HCT116 (cell line): ENCODE measurements around the gene ANKRD6. TPM values are rescaled to one million over a fixed set of nuclear protein-coding genes. Genes with fewer than 3 reads are reported as not detected.

Experiments used
- ATAC-seq: fragments of 200-7000 bp; cut with Tn5 transposase; 2 replicates; pipeline ENCODE4 v1.9.1; 2020; ENCODE audit warnings: mild to moderate bottlenecking, moderate library complexity
- BruUV-seq: library from RNA; stranded (reverse); fragments of 400-500 nt; replicated peaks from 2 replicates; lab custom pipeline; 2021; lab: Mats Ljungman, UMichigan
- CTCF ChIA-PET: fragments of 300-600 bp; sonication (Branson Sonifier 250); formaldehyde crosslinking; loops from one replicate; lab custom pipeline; 2021; ENCODE audit warnings: antibody characterized with exemption; lab: Charles Lee
- POLR2A ChIA-PET: fragments of 300-600, 350-600 bp; sonication (Branson Sonifier 250); formaldehyde crosslinking; loops from one replicate; lab custom pipeline; 2021; ENCODE audit warnings: antibody characterized with exemption; lab: Charles Lee
- RAD21 ChIA-PET, 2 experiments: fragments of 300-600 bp; sonication (Branson Sonifier 250); formaldehyde crosslinking; loops; one replicate each; lab custom pipeline; 2023; ENCODE audit warnings: low total read pairs in 2 of 2; ENCODE audit not compliant: uncharacterized antibody in 2 of 2, unreplicated experiment in 2 of 2, low non-redundant PET in 1 of 2; lab: Charles Lee
- DNase-seq: peaks from one replicate; pipeline ENCODE4 v3.0.0-alpha.2; 2010; ENCODE audit warnings: low read depth, low spot score
- H2AFZ ChIP-seq: fragments of 200-600 bp; shearing (Covaris generic), sonication (generic); 2 replicates; pipeline ENCODE4 v1.6.1; 2017; ENCODE audit warnings: low read depth, mixed run types, mixed read lengths, antibody characterized with exemption, low read length; ENCODE audit not compliant: poor library complexity, severe bottlenecking
- H3K27ac ChIP-seq: 2 replicates; pipeline ENCODE4 v1.5.1; 2012; ENCODE audit warnings: low read depth, low read length
- H3K27me3 ChIP-seq: fragments of 200-600 bp; sonication (generic); 2 replicates; pipeline ENCODE4 v1.6.1; 2016; ENCODE audit warnings: mixed run types, low read length, mixed read lengths; ENCODE audit not compliant: insufficient read depth
- H3K36me3 ChIP-seq, 2 experiments: fragments of 200-500 bp in 1 of 2; fragments of 200-600 bp in 1 of 2; sonication (Bioruptor generic) in 1 of 2; sonication (generic) in 1 of 2; 2 replicates each; pipeline versions ENCODE4 v1.5.1 to v1.6.1; 2014 to 2016; ENCODE audit warnings: low read length in 2 of 2, inconsistent platforms in 1 of 2, mixed read lengths in 1 of 2, mixed run types in 1 of 2; ENCODE audit not compliant: insufficient read depth in 2 of 2, control insufficient read depth in 1 of 2
- H3K4me1 ChIP-seq, 2 experiments: fragments of 200-600 bp in 1 of 2; sonication (generic) in 1 of 2; 2 replicates each; pipeline versions ENCODE4 v1.5.1 to v1.6.1; 2012 to 2017; ENCODE audit warnings: low read length in 2 of 2, inconsistent platforms in 1 of 2, mild to moderate bottlenecking in 1 of 2, mixed read lengths in 1 of 2, mixed run types in 1 of 2, moderate library complexity in 1 of 2; ENCODE audit not compliant: insufficient read depth in 2 of 2, control insufficient read depth in 1 of 2
- H3K4me2 ChIP-seq: fragments of 200-600 bp; sonication (generic); 2 replicates; pipeline ENCODE4 v1.6.1; 2017; ENCODE audit warnings: mixed run types, low read length, mixed read lengths
- H3K4me3 ChIP-seq, 2 experiments: fragments of 200-600 bp in 1 of 2; sonication (generic) in 1 of 2; replicated peaks in 1 of 2; 2 replicates each; pipeline ENCODE4 v1.5.1; 2011 to 2016; ENCODE audit warnings: low read length in 2 of 2, control low read depth in 1 of 2, low read depth in 1 of 2, mild to moderate bottlenecking in 1 of 2, mixed read lengths in 1 of 2, mixed run types in 1 of 2
- H3K79me2 ChIP-seq: fragments of 200-600 bp; sonication (generic); 2 replicates; pipeline ENCODE4 v1.6.1; 2017; ENCODE audit warnings: mild to moderate bottlenecking, mixed run types, low read length, moderate library complexity, mixed read lengths; ENCODE audit not compliant: insufficient read depth
- H3K9ac ChIP-seq: fragments of 200-600 bp; sonication (generic); 2 replicates; pipeline ENCODE4 v1.6.1; 2016; ENCODE audit warnings: low read length, mixed read lengths
- H3K9me2 ChIP-seq: fragments of 200-600 bp; sonication (generic), shearing (Covaris generic); 2 replicates; pipeline ENCODE4 v1.6.1; 2017; ENCODE audit warnings: mixed run types, mild to moderate bottlenecking, moderate library complexity; ENCODE audit not compliant: insufficient read depth
- H3K9me3 ChIP-seq, 2 experiments: fragments of 200-500 bp in 1 of 2; fragments of 200-600 bp in 1 of 2; sonication (Bioruptor generic) in 1 of 2; sonication (generic) in 1 of 2; 2 replicates each; pipeline ENCODE4 v1.6.1; 2014 to 2017; ENCODE audit warnings: low read length in 2 of 2, mixed read lengths in 2 of 2, inconsistent platforms in 1 of 2, low read depth in 1 of 2, mild to moderate bottlenecking in 1 of 2, mixed run types in 1 of 2, moderate library complexity in 1 of 2; ENCODE audit not compliant: control insufficient read depth in 1 of 2, insufficient read depth in 1 of 2
- H4K20me1 ChIP-seq: fragments of 200-600 bp; sonication (generic), shearing (Covaris generic); 2 replicates; pipeline ENCODE4 v1.6.1; 2017; ENCODE audit warnings: mixed run types, mild to moderate bottlenecking, moderate library complexity; ENCODE audit not compliant: insufficient read depth
- CBX3 ChIP-seq: IDR thresholded peaks from 2 replicates; pipeline ENCODE4 v1.6.1; 2012; ENCODE audit warnings: low read depth
- RAD21 ChIP-seq: IDR thresholded peaks from 2 replicates; pipeline ENCODE4 v1.6.1; 2012; ENCODE audit warnings: low read depth, mild to moderate bottlenecking
- REST ChIP-seq: IDR thresholded peaks from 2 replicates; pipeline ENCODE4 v1.6.1; 2012; ENCODE audit warnings: low read depth
- SP1 ChIP-seq: IDR thresholded peaks from 2 replicates; pipeline ENCODE4 v1.6.1; 2012; ENCODE audit warnings: low read depth
- SRF ChIP-seq: IDR thresholded peaks from 2 replicates; pipeline ENCODE4 v1.6.1; 2012; ENCODE audit warnings: low read depth
- intact Hi-C: fragments of 100-400 bp; cut with micrococcal nuclease; formaldehyde crosslinking; loops from 2 replicates; pipeline ENCODE4 v1.10.0; 2022
- total RNA-seq: library from RNA; stranded (reverse); gene quantifications from one replicate; pipeline ENCODE4 v1.2.1, GENCODE V29; 2021; ENCODE audit not compliant: unreplicated experiment
- TF ChIP-seq, protein P1 (sequence below), 3 experiments: fragments of 200-600 bp in 1 of 3; sonication (generic) in 1 of 3; IDR thresholded peaks in 2 of 3; conservative IDR thresholded peaks in 1 of 3; 2 replicates each; pipeline ENCODE4 v1.5.1; 2012 to 2017; ENCODE audit warnings: low read depth in 2 of 3, low read length in 2 of 3, antibody characterized with exemption in 1 of 3, borderline replicate concordance in 1 of 3, control low read depth in 1 of 3, mild to moderate bottlenecking in 1 of 3, mixed read lengths in 1 of 3, mixed run types in 1 of 3, moderate library complexity in 1 of 3; ENCODE audit not compliant: insufficient read depth in 1 of 3

The ANKRD6 gene
- total RNA-seq, 1 experiment from 2014 or later, result 9.9 TPM

DNA sequence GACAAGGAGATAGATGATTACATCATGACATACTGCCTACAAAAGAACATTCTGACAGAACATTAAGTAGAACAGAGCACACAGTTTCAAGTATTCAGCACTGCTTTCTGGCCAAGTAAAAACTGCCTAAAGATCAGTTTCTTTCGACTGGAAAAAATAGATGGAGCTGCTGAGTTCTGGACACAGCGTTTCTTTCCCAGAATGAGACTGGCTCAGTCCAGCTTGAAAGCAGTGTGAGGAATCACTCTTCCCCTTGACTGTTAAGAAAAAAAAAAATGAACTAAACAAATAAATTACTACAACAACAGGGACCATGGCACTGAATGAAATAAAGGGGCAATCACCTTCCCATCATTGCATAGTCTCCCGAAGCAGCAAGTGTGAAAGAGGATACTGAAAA, 210.0 kb downstream of the ANKRD6 start:
- ChIA-PET CTCF (no interaction called here), POLR2A (no interaction called here)
- BruUV-seq, result no TSS peak

More for the DNA sequence above, 210.0 kb downstream of the ANKRD6 start:
- intact Hi-C loops, result no loop called here
- Histone ChIP-seq H3K79me2 (peaks cover 13% of the 10 kb centered on the region), H3K36me3 (peaks cover 32 to 45% of the 10 kb centered on the region in 2 experiments; a peak in 3 of 4 replicates), H4K20me1 (no peaks in the 10 kb centered on the region), H3K27me3 (no peaks in the 10 kb centered on the region), H3K9me3 (no peaks in the 10 kb centered on the region), H3K27ac (no peak overlapping the region), H3K9ac (no peak overlapping the region), H3K4me3 (no peak overlapping the region), H2AFZ (no peak overlapping the region), H3K9me2 (no peaks in the 10 kb centered on the region), H3K4me1 (peaks cover 3 to 10% of the 10 kb centered on the region in 2 experiments; a peak in 3 of 4 replicates)
- ATAC-seq (no peak), DNase-seq (no peak)
- RAD21 ChIA-PET, result no interaction called here
- TF ChIP-seq CBX3 (no peak), SRF (no peak), SP1 (no peak), REST (no peak), RAD21 (no peak)
- TF ChIP-seq, protein P1, sequence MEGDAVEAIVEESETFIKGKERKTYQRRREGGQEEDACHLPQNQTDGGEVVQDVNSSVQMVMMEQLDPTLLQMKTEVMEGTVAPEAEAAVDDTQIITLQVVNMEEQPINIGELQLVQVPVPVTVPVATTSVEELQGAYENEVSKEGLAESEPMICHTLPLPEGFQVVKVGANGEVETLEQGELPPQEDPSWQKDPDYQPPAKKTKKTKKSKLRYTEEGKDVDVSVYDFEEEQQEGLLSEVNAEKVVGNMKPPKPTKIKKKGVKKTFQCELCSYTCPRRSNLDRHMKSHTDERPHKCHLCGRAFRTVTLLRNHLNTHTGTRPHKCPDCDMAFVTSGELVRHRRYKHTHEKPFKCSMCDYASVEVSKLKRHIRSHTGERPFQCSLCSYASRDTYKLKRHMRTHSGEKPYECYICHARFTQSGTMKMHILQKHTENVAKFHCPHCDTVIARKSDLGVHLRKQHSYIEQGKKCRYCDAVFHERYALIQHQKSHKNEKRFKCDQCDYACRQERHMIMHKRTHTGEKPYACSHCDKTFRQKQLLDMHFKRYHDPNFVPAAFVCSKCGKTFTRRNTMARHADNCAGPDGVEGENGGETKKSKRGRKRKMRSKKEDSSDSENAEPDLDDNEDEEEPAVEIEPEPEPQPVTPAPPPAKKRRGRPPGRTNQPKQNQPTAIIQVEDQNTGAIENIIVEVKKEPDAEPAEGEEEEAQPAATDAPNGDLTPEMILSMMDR (IDR thresholded peaks at IDR 0.05 in 2 of 3, conservative IDR thresholded peaks at IDR 0.05 in 1 of 3; ENCODE audit: borderline replicate concordance in 1 of 3, insufficient read depth in 1 of 3, low read depth in 2 of 3, low read length in 2 of 3), result no peak
- TF ChIP-seq, all 23 proteins: peak for 0
- no peak overlapping the region for H3K4me2 ChIP-seq
